GM12801 (cell line): ENCODE measurements around the gene IQSEC2.

Experiments
- TF ChIP-seq, protein P1 (sequence below): IDR thresholded peaks from one replicate; pipeline ENCODE4 v1.5.1; 2011; ENCODE audit warnings: control low read depth; ENCODE audit not compliant: insufficient read length; ENCODE audit errors: extremely low read depth

IQSEC2 gene

DNA sequence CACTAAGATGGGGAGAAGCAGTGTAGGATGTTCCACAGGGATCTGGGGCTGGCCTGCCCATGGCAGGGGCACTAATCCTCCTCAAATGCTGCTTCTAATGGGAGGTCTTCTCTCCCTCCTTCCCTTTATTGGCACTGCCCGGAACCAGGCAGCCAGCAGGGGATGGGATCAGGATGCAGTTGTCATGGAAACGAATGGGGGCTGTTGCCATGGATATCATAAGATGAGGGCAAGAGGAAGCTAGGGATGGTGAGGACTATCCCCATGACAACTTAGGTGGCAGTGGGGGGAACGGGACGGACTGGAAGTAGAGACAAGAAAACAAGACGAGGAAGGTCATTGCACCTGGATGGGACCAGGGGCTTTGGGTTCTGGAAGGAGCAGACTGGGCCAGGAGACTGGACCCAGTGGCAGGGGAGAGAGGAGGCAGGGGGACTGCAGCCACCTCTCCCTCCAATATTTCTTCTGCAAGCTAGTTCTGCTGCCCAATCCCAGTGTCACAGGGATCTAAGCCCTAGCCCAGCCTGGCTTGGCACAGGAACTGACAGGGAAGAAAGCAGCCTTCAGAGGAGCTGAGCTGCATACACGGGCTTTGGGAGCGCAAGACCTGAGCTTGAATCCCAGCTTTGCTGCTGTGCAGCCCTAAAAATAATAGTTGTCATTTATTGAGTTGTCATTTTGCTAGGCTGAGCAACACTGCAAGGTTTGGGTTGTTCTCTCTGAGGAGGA lies 19.0 kb downstream of the IQSEC2 start:
- TF ChIP-seq, protein P1, sequence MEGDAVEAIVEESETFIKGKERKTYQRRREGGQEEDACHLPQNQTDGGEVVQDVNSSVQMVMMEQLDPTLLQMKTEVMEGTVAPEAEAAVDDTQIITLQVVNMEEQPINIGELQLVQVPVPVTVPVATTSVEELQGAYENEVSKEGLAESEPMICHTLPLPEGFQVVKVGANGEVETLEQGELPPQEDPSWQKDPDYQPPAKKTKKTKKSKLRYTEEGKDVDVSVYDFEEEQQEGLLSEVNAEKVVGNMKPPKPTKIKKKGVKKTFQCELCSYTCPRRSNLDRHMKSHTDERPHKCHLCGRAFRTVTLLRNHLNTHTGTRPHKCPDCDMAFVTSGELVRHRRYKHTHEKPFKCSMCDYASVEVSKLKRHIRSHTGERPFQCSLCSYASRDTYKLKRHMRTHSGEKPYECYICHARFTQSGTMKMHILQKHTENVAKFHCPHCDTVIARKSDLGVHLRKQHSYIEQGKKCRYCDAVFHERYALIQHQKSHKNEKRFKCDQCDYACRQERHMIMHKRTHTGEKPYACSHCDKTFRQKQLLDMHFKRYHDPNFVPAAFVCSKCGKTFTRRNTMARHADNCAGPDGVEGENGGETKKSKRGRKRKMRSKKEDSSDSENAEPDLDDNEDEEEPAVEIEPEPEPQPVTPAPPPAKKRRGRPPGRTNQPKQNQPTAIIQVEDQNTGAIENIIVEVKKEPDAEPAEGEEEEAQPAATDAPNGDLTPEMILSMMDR = no peak

DNA sequence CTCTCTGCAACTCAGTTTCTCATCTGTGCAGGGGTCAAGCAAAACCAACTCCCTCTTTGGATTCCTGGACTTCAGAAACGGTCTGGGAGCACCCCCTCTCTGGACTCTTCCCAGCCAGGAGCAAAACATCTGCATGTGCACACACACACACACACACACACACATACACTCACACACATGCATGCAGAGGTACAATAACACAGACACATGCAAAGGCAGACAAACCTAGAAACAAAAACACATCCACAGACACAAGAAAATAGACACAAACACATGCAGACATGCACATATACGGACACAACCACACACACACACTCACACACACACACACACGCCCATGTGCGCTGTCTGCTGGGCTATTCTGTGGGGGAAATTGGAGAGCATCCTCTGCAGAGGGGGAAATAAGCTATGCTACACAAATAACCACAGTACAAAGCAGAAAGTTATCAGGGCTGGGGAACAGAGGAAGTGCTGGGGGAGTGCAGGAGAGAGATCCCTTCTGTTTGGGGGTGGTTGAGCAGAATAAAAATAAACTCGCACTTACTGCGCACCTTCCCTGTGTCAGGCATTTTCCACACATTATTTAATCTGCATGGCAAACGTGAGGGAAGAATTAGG lies 19.9 kb downstream of the IQSEC2 start:
- TF ChIP-seq, protein P1 = no peak

DNA sequence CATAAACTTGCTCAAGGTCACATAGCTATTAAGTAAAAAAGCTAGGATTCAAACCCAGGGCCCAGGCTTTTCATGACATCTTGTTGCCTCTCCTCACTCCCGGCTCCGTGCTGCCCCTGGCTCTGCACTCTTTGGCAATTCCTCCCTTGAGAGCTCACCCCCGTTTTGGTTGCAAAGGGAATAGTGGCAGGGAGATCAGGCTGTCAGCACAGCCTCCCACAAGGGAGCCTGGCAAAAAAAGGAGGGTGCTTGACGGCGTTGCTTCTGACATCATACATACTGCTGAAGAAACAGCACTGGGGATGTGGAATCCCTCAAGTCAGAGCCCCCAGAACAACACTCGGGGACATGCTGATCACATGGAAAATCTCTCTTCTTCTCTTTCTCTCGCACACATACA lies 20.5 kb downstream of the IQSEC2 start:
- TF ChIP-seq, protein P1 = no peak

DNA sequence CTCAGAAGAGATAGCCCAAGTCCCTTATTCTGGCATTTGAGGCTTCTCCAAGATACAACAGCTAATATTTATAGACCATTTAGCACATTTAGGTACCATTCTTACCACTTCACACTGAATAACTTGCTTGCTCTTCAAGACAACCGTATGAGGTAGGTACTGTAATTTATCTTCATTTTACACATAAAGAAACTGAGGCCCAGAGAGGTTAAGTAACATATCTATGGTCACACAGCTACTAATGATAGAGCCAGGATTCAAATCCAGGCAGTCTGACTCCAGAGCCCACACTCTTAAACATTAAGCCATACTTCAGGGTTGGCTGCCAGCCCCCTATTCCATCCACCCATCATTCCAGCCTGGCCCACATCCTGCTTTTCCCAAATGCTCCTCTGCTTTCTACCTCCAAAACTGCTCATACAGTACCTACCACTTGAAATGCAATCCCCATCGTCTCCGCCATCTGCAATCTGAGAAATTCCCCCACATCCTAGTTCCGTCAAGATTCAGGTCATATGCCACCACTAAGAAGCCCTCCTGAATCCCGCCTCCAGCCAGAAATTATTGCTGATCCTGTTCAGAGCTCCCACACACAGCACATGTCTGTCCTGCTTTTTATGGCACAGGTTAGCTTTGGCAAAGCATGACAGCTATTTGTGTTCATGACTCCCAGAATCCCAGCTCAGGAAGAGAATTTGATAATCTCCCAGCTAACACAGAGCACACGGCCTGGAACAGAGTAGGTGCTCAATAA lies 23.5 kb downstream of the IQSEC2 start:
- TF ChIP-seq, protein P1 = no peak

DNA sequence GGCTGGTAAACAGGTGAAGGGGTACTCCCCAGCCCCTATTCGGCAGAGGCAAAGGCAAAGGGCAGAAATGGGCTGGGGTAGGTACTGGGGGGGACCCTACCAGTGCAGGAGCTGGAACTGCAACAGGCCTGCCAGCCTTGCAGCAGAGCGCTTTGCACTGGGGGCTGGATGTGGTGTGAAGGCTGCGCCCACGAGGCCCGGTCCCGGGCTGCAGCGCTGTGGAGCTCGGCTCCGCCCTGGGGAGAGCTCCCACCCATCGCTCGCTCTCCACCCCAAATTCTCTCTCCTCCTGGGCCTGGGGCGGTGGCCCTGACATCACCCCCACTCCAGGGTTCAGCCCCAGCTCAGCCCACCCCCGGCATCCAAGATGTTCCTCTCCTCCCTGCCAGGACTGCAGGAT lies 24.2 kb downstream of the IQSEC2 start:
- TF ChIP-seq, protein P1 = no peak

DNA sequence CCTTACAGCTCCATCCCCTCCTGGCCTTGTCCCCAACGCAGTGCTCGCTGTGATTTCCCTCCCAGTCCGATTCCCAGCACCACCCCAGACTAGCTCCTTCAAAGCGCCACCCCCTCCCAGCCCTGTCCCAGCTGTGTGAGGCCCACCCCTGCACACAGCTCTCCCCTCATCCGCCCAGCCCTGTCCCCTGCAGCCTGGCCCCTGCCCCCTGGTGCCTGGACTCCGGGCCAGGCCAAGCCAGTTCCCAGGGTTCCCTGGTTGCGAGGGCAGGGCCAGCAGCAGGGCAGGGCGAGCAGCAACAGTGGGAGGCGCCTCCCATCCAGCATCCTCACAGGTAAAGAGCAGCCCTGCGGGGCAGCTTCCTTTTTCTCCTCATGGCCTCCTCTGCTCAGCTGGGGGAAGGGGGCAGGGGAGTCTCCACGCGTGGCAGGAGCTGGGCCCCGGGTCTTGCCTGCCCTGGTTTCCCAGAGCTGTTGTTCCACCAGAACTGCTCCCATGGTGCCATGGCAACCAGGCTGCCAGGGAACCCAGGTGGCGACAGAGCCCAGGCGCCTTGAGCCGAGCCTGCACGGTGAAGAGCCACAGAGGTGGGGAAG lies 24.8 kb downstream of the IQSEC2 start:
- TF ChIP-seq, protein P1 = no peak

DNA sequence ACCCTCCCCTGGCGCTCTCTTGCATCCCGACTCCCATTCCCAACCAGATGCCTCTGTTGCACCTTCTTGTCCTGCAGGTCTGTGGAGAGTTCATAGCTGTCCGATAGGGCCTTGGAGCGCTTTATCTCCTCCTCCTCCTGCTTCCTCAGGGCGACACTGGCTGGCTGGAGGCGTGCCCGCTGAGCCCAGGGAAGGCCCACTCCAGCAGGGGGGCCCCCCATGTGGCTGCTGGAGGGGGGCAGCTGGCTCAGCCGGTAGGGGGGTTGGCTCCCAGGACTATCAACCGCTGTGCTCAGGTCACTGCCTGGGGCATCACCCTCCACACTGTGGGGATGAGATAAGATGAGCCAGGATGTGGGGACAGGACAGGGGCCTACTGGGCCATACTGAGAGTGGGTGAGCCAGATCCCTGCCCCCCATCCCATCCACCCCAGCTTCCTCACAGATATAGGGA lies 25.6 kb downstream of the IQSEC2 start:
- TF ChIP-seq, protein P1 = no peak
